Right lobe of liver (tissue), 4 donors: ENCODE results near the gene DNAH10.

Experiments used
- POLR2A ChIP-seq: fragments of 450-650 bp; IDR thresholded peaks from one replicate; pipeline ENCODE4 v1.6.1; 2017; ENCODE audit warnings: antibody characterized with exemption, mild to moderate bottlenecking
- TF ChIP-seq, protein P1 (sequence below), 4 donors: fragments of 200-600 bp in 3 of 4; fragments of 450-650 bp in 1 of 4; IDR thresholded peaks; one replicate each; pipeline versions ENCODE4 v1.5.1 to v1.8.0; 2016 to 2022; ENCODE audit warnings: antibody characterized with exemption in 4 of 4, mild to moderate bottlenecking in 2 of 4
- donor health status: DM: no; HTN: no; CAD: no.
- donor health status: DM: no; HTN: no; CAD: no.
- donor health status: DM: no; HTN: yes; CAD: no.

- TF ChIP-seq, protein P1, sequence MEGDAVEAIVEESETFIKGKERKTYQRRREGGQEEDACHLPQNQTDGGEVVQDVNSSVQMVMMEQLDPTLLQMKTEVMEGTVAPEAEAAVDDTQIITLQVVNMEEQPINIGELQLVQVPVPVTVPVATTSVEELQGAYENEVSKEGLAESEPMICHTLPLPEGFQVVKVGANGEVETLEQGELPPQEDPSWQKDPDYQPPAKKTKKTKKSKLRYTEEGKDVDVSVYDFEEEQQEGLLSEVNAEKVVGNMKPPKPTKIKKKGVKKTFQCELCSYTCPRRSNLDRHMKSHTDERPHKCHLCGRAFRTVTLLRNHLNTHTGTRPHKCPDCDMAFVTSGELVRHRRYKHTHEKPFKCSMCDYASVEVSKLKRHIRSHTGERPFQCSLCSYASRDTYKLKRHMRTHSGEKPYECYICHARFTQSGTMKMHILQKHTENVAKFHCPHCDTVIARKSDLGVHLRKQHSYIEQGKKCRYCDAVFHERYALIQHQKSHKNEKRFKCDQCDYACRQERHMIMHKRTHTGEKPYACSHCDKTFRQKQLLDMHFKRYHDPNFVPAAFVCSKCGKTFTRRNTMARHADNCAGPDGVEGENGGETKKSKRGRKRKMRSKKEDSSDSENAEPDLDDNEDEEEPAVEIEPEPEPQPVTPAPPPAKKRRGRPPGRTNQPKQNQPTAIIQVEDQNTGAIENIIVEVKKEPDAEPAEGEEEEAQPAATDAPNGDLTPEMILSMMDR (IDR thresholded peaks at IDR 0.05), result no peak
- TF ChIP-seq POLR2A, result no peak
These were observed 198.1 kb downstream of the DNAH10 start for GRCh38 chr12:123960029-123960735.
